CD4-positive, alpha-beta T cell (primary cell): Measurements from ENCODE around the gene UGGT2. TPM values are rescaled to one million over a fixed set of nuclear protein-coding genes. Genes with fewer than 3 reads are reported as not detected.

Source experiments
- ATAC-seq: fragments of 200-7000 bp; cut with Tn5 transposase; one replicate; pipeline ENCODE4 v1.10.0; 2022; ENCODE audit warnings: mild to moderate bottlenecking; ENCODE audit not compliant: poor library complexity
- CTCF ChIA-PET: fragments of 350-600 bp; sonication (Branson Sonifier 250); formaldehyde crosslinking; loops from one replicate; lab custom pipeline; 2021; ENCODE audit warnings: antibody characterized with exemption, inconsistent platforms; lab: Charles Lee
- POLR2A ChIA-PET: fragments of 350-600 bp; sonication (Branson Sonifier 250); formaldehyde crosslinking; loops from one replicate; lab custom pipeline; 2021; ENCODE audit warnings: antibody characterized with exemption, inconsistent platforms; lab: Charles Lee
- DNase-seq, 14 experiments: peaks; one replicate each; pipeline ENCODE4 v3.0.0-alpha.2; 2013 to 2020; ENCODE audit warnings: mixed read lengths in 2 of 14
- H3K27ac ChIP-seq, 2 donors: one replicate each; pipeline versions ENCODE4 v1.5.1 to v1.7.0; 2013; ENCODE audit warnings: low read length in 2 of 2, low read depth in 1 of 2, mild to moderate bottlenecking in 1 of 2
- H3K27me3 ChIP-seq, 2 experiments: 1 replicate in 1 of 2; 2 replicates in 1 of 2; pipeline versions ENCODE4 v1.6.1 to v1.7.0; 2013; ENCODE audit warnings: low read length in 2 of 2, control low read depth in 1 of 2, mild to moderate bottlenecking in 1 of 2, moderate library complexity in 1 of 2; ENCODE audit not compliant: insufficient read depth in 2 of 2, control insufficient read depth in 1 of 2
- H3K36me3 ChIP-seq: one replicate; pipeline ENCODE4 v1.6.1; 2013; ENCODE audit warnings: low read length, control low read depth; ENCODE audit not compliant: insufficient read depth
- H3K4me1 ChIP-seq: one replicate; pipeline ENCODE4 v1.6.1; 2013; ENCODE audit warnings: low read length, control low read depth; ENCODE audit not compliant: insufficient read depth
- H3K4me3 ChIP-seq: one replicate; pipeline ENCODE4 v1.5.1; 2013; ENCODE audit warnings: mild to moderate bottlenecking, low read length, moderate library complexity
- H3K9me3 ChIP-seq, 2 experiments: 1 replicate in 1 of 2; 2 replicates in 1 of 2; pipeline versions ENCODE4 v1.6.1 to v1.7.0; 2013; ENCODE audit warnings: low read length in 2 of 2, mild to moderate bottlenecking in 2 of 2, control low read depth in 1 of 2, moderate library complexity in 1 of 2; ENCODE audit not compliant: control insufficient read depth in 1 of 2, insufficient read depth in 1 of 2
- H3K27ac Mint-ChIP-seq: one replicate; pipeline ENCODE4 v1.8.0; 2020; ENCODE audit warnings: mixed read lengths
- H3K27me3 Mint-ChIP-seq: one replicate; pipeline ENCODE4 v1.8.0; 2021; ENCODE audit warnings: mixed read lengths
- H3K36me3 Mint-ChIP-seq: one replicate; pipeline ENCODE4 v1.8.0; 2021; ENCODE audit warnings: low read depth, mixed read lengths
- H3K4me1 Mint-ChIP-seq: one replicate; pipeline ENCODE4 v1.8.0; 2021; ENCODE audit warnings: low read depth, mixed read lengths
- H3K4me3 Mint-ChIP-seq: one replicate; pipeline ENCODE4 v1.8.0; 2020; ENCODE audit warnings: mild to moderate bottlenecking, mixed read lengths
- H3K9me3 Mint-ChIP-seq: one replicate; pipeline ENCODE4 v1.8.0; 2020; ENCODE audit warnings: mixed read lengths
- CTCF ChIP-seq: fragments of 200-600 bp; IDR thresholded peaks from one replicate; pipeline ENCODE4 v1.8.0; 2022; ENCODE audit warnings: antibody characterized with exemption, mild to moderate bottlenecking
- intact Hi-C, 2 experiments: fragments of 100-400 bp; cut with DNase I in 1 of 2; cut with micrococcal nuclease in 1 of 2; formaldehyde crosslinking; loops; one replicate each; pipeline versions ENCODE4 v1.15.1 to v1.9.0; 2023 to 2025; cut with DNase I, micrococcal nuclease
- total RNA-seq, 174 experiments: library from RNA in 2 of 174; stranded (reverse) in 2 of 174; gene quantifications; one replicate each; pipeline ENCODE4 v1.2.3 and lab custom pipeline; 2021 to 2026

The UGGT2 gene
- total RNA-seq, 2 experiments from 2014 or later = 0.38 TPM; not detected in 1

- peaks cover 0 to 17% of the 10 kb centered on the region in 2 experiments for H3K9me3 ChIP-seq
- Mint-ChIP-seq H3K36me3 (no peaks in the 10 kb centered on the region), H3K27ac (no peak overlapping the region), H3K9me3 (peaks cover 4% of the 10 kb centered on the region), H3K4me3 (no peak overlapping the region), H3K4me1 (no peaks in the 10 kb centered on the region), H3K27me3 (no peaks in the 10 kb centered on the region)
- ChIA-PET CTCF (no interaction called here), POLR2A (no interaction called here)
- intact Hi-C loops = no loop called here
- ATAC-seq (no peak), DNase-seq (no peak)
- no peak overlapping the region for H3K27ac ChIP-seq
- no peaks in the 10 kb centered on the region for H3K4me1 ChIP-seq
- no peaks in the 10 kb centered on the region for H3K36me3 ChIP-seq
- TF ChIP-seq CTCF = no peak
- no peak overlapping the region for H3K4me3 ChIP-seq
- no peaks in the 10 kb centered on the region for H3K27me3 ChIP-seq
Observed at GRCh38 chr13:95926231-95926630, 127.0 kb downstream of the UGGT2 start.

- no peak overlapping the region for H3K4me3 ChIP-seq
- no peaks in the 10 kb centered on the region for H3K4me1 ChIP-seq
- TF ChIP-seq CTCF = no peak
- Mint-ChIP-seq H3K4me1 (no peaks in the 10 kb centered on the region), H3K27me3 (no peaks in the 10 kb centered on the region), H3K36me3 (no peaks in the 10 kb centered on the region), H3K27ac (no peak overlapping the region), H3K9me3 (peaks cover 4% of the 10 kb centered on the region), H3K4me3 (no peak overlapping the region)
- H3K36me3 ChIP-seq = no peaks in the 10 kb centered on the region
- no peak for DNase-seq
- peaks cover 0 to 9% of the 10 kb centered on the region in 2 experiments for H3K9me3 ChIP-seq
- intact Hi-C loops = no loop called here
- H3K27ac ChIP-seq = no peak overlapping the region
- CTCF ChIA-PET = no interaction called here
- POLR2A ChIA-PET = no interaction called here
- H3K27me3 ChIP-seq = no peaks in the 10 kb centered on the region
- no peak for ATAC-seq
Observed at GRCh38 chr13:95924389-95924994, 128.7 kb downstream of the UGGT2 start.

GRCh38 chr13:95921485-95921884 is 131.7 kb downstream of the UGGT2 start:
- H3K4me1 Mint-ChIP-seq = no peaks in the 10 kb centered on the region
- H3K36me3 Mint-ChIP-seq = no peaks in the 10 kb centered on the region
- TF ChIP-seq CTCF = no peak
- POLR2A ChIA-PET = no interaction called here
- no peak overlapping the region for H3K4me3 ChIP-seq
- ATAC-seq (no peak), DNase-seq (no peak)
- H3K27ac Mint-ChIP-seq = no peak overlapping the region
- H3K4me3 Mint-ChIP-seq = no peak overlapping the region
- no peaks in the 10 kb centered on the region for H3K9me3 ChIP-seq
- H3K36me3 ChIP-seq = no peaks in the 10 kb centered on the region
- H3K27ac ChIP-seq = no peak overlapping the region
- CTCF ChIA-PET = interaction anchor here (0.7 kb wide), 1 partner anchor 15 kb away, joined by 3 read pairs; no protein-coding TSS in a partner anchor
- intact Hi-C loops = no loop called here
- H3K27me3 Mint-ChIP-seq = no peaks in the 10 kb centered on the region
- H3K9me3 Mint-ChIP-seq = peaks cover 2% of the 10 kb centered on the region
- no peaks in the 10 kb centered on the region for H3K4me1 ChIP-seq
- H3K27me3 ChIP-seq = no peaks in the 10 kb centered on the region
